Sigmoid colon (tissue), 7 donors: ENCODE results near the gene FAM76B. TPM values are rescaled to one million over a fixed set of nuclear protein-coding genes. Genes with fewer than 3 reads are reported as not detected.

Source experiments
- DNase-seq: peaks from one replicate; pipeline ENCODE4 v3.0.0-alpha.2; 2019
- H3K27ac ChIP-seq, 4 donors: fragments of 200-600 bp; sonication (generic); one replicate each; pipeline ENCODE4 v1.5.1; 2016 to 2019; ENCODE audit warnings: mild to moderate bottlenecking in 1 of 4
- H3K27me3 ChIP-seq, 3 donors: fragments of 200-600 bp; sonication (generic); one replicate each; pipeline ENCODE4 v1.5.1; 2019; ENCODE audit warnings: mild to moderate bottlenecking in 1 of 3
- H3K36me3 ChIP-seq, 4 donors: fragments of 200-600 bp; sonication (generic); one replicate each; pipeline ENCODE4 v1.5.1; 2016 to 2019
- H3K4me1 ChIP-seq, 4 donors: fragments of 200-600 bp; sonication (generic); one replicate each; pipeline ENCODE4 v1.5.1; 2017 to 2019
- H3K4me3 ChIP-seq, 4 donors: fragments of 200-600 bp; sonication (generic); one replicate each; pipeline ENCODE4 v1.5.1; 2017 to 2019; ENCODE audit warnings: mild to moderate bottlenecking in 2 of 4, moderate library complexity in 1 of 4
- H3K9me3 ChIP-seq, 4 donors: fragments of 200-600 bp in 3 of 4; sonication (generic) in 3 of 4; one replicate each; pipeline versions ENCODE4 v1.5.1 to v1.6.1; 2013 to 2019
- EP300 ChIP-seq, 4 donors: sonication (generic); formaldehyde crosslinking; IDR thresholded peaks; one replicate each; pipeline ENCODE4 v1.6.1; 2017; ENCODE audit warnings: antibody characterized with exemption in 4 of 4
- POLR2A ChIP-seq, 2 donors: fragments of 450-650 bp; IDR thresholded peaks; one replicate each; pipeline ENCODE4 v1.6.1; 2016; ENCODE audit warnings: antibody characterized with exemption in 2 of 2, mild to moderate bottlenecking in 2 of 2, moderate library complexity in 2 of 2
- POLR2AphosphoS5 ChIP-seq, 4 donors: sonication (generic); formaldehyde crosslinking; IDR thresholded peaks; one replicate each; pipeline ENCODE4 v1.6.1; 2017; ENCODE audit warnings: antibody characterized with exemption in 4 of 4
- WGBS, 2 donors: extraction: QIAGEN DNeasy Blood & Tissue Kit; methylation state at CpG; one replicate each; pipeline ENCODE4 v1.1.7; 2013; 5-methylcytosine and 5-hydroxymethylcytosine counted together
- intact Hi-C: fragments of 100-400 bp; cut with DNase I; formaldehyde crosslinking; loops from one replicate; pipeline ENCODE4 v1.15.1; 2023
- polyA plus RNA-seq, 3 donors: library from polyadenylated mRNA; stranded (reverse); fragments of 200-250 nt; gene quantifications; one replicate each; pipeline ENCODE4 v1.2.3, GENCODE V29; 2013
- total RNA-seq, 4 donors: library from RNA; depleted of rRNA; stranded (reverse); fragments of >200 nt; gene quantifications; one replicate each; pipeline ENCODE4 v1.1.0, GENCODE V29; 2016
- TF ChIP-seq, protein P1 (sequence below), 4 experiments: fragments of 450-650 bp in 3 of 4; fragments of 200-600 bp in 1 of 4; IDR thresholded peaks; one replicate each; pipeline ENCODE4 v1.5.1; 2016 to 2019; ENCODE audit warnings: antibody characterized with exemption in 4 of 4, mild to moderate bottlenecking in 3 of 4, moderate library complexity in 2 of 4
- donor health status: healthy with polysubstance abuse.
- donor health status: Bipolar disorder and iron deficiency.
- donor health status: healthy.

Gene FAM76B
- total and polyA plus RNA-seq, 7 donors = 3.9 to 33.0 (median 19.3) TPM

DNA sequence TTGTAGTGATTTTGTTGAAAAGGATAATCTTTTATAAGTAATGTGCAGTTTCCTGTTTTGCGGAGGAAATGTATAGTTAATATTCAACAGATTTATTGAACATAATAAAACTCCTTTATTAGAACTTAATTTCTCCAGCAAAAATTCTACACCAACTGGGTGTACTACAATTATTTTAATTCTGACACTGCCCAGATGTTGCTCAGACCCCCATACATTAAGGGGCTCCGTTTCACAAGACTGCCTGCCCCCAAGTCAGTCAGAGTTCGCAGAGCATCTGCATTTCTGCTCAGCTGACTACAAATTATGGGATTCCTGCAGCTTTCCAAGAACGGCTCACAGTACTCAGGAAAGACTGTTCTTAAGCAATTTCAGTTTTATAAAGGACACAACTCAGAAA, 6.9 kb upstream of the FAM76B start:
- H3K4me1 ChIP-seq = peaks cover 0 to 11% (median 9%) of the 10 kb centered on the region in 4 donors
- peaks cover 0 to 24% (median 0%) of the 10 kb centered on the region in 4 donors for H3K36me3 ChIP-seq
- DNase-seq = no peak
- WGBS, 2 donors = 85 to 88% methylated on average over 4 of the region's 4 CpGs
- H3K27me3 ChIP-seq = no peaks in the 10 kb centered on the region
- intact Hi-C loops = no loop called here
- no peak overlapping the region for H3K27ac ChIP-seq
- TF ChIP-seq, protein P1, sequence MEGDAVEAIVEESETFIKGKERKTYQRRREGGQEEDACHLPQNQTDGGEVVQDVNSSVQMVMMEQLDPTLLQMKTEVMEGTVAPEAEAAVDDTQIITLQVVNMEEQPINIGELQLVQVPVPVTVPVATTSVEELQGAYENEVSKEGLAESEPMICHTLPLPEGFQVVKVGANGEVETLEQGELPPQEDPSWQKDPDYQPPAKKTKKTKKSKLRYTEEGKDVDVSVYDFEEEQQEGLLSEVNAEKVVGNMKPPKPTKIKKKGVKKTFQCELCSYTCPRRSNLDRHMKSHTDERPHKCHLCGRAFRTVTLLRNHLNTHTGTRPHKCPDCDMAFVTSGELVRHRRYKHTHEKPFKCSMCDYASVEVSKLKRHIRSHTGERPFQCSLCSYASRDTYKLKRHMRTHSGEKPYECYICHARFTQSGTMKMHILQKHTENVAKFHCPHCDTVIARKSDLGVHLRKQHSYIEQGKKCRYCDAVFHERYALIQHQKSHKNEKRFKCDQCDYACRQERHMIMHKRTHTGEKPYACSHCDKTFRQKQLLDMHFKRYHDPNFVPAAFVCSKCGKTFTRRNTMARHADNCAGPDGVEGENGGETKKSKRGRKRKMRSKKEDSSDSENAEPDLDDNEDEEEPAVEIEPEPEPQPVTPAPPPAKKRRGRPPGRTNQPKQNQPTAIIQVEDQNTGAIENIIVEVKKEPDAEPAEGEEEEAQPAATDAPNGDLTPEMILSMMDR (IDR thresholded peaks at IDR 0.05) = no peak
- no peak for TF ChIP-seq POLR2A (IDR thresholded peaks at IDR 0.05)
- no peak for TF ChIP-seq POLR2AphosphoS5 (IDR thresholded peaks at IDR 0.05)
- no peak for TF ChIP-seq EP300 (IDR thresholded peaks at IDR 0.05)
- no peaks in the 10 kb centered on the region for H3K9me3 ChIP-seq
- no peak overlapping the region for H3K4me3 ChIP-seq

DNA sequence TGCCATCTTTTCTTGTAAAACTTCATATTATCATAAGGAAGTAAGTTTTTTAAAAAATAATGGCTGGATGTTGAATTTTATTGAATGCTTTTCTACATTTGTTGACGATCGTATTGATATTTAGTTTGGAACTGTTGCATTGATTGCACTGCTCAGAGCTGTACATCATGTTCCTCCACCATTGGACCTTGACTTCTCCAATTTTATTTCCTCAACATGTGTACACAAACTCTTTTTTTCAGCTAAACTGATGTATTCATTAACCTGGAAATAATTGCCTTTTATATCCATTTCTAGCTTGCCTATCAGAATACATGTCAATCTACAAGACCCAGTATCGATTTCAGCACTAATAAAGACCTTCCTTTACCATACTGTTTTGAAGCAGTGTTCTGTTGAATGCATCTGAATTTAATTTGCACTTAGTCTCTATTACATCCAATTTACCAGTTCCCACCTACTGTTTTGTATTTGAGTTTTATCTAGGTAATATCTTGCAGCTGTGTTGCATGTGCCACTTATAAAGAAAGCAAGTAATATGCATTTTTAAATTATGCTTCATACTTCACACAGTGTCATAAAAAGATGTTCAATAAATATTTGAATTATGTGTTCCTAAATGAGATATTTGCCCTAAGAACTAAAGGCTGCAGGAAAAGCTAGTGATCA, 6.2 kb upstream of the FAM76B start:
- H3K9me3 ChIP-seq = no peaks in the 10 kb centered on the region
- H3K4me1 ChIP-seq = peaks cover 0 to 17% (median 14%) of the 10 kb centered on the region in 4 donors
- intact Hi-C loops = no loop called here
- peaks cover 0 to 18% (median 0%) of the 10 kb centered on the region in 4 donors for H3K36me3 ChIP-seq
- TF ChIP-seq POLR2AphosphoS5 (IDR thresholded peaks at IDR 0.05) = no peak
- TF ChIP-seq POLR2A (IDR thresholded peaks at IDR 0.05) = no peak
- TF ChIP-seq, protein P1 (IDR thresholded peaks at IDR 0.05) = no peak
- TF ChIP-seq EP300 (IDR thresholded peaks at IDR 0.05) = no peak
- DNase-seq = no peak
- H3K4me3 ChIP-seq = no peak overlapping the region
- WGBS, 2 donors = 20 to 77% methylated on average over 3 of the region's 3 CpGs
- H3K27ac ChIP-seq = no peak overlapping the region
- H3K27me3 ChIP-seq = no peaks in the 10 kb centered on the region

DNA sequence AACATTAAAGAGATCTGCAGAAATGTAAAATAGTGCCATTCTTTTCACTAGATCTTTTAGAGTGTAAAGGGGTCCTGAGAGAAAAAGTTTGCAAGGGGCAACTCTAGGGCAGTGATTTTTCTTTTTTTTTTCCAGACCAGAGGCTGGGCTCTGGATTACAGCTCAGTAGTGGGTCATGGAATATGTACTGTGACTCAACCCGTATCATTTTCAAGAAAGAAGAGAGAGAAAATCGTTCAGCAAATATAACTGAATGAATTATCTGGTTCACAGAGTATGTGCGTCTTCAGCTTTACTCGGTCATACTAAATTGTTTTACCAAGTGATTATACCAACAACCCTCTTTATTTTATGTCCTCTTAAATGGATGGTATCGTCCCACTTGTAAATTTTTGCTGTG, 4.5 kb upstream of the FAM76B start:
- 92 to 93% methylated on average over 5 of the region's 5 CpGs for WGBS, 2 donors

GRCh38 chr11:95793116-95793515, 3.5 kb upstream of the FAM76B start:
- H3K9me3 ChIP-seq = no peaks in the 10 kb centered on the region
- peaks cover 0 to 26% (median 20%) of the 10 kb centered on the region in 4 donors for H3K4me1 ChIP-seq
- TF ChIP-seq POLR2AphosphoS5 (IDR thresholded peaks at IDR 0.05) = no peak
- TF ChIP-seq POLR2A (IDR thresholded peaks at IDR 0.05) = no peak
- TF ChIP-seq, protein P1 (IDR thresholded peaks at IDR 0.05) = no peak
- TF ChIP-seq EP300 (IDR thresholded peaks at IDR 0.05) = no peak
- WGBS, 2 donors = 93 to 96% methylated on average over 4 of the region's 4 CpGs
- no peak overlapping the region for H3K27ac ChIP-seq
- no peak for DNase-seq
- H3K36me3 ChIP-seq = no peaks in the 10 kb centered on the region
- intact Hi-C loops = loop anchor here (5.0 kb wide), 1 partner anchor 599 kb away; the partner anchor contains the start of gene JRKL
- no peak overlapping the region for H3K4me3 ChIP-seq
- no peaks in the 10 kb centered on the region for H3K27me3 ChIP-seq

More for the DNA sequence above, 4.5 kb upstream of the FAM76B start:
- H3K9me3 ChIP-seq = no peaks in the 10 kb centered on the region
- peaks cover 0 to 17% (median 14%) of the 10 kb centered on the region in 4 donors for H3K4me1 ChIP-seq
- DNase-seq = no peak
- intact Hi-C loops = loop anchor here (5.0 kb wide), 1 partner anchor 598 kb away; the partner anchor contains the start of gene JRKL
- peaks cover 0 to under 1% (median 0%) of the 10 kb centered on the region in 4 donors for H3K36me3 ChIP-seq
- H3K27me3 ChIP-seq = no peaks in the 10 kb centered on the region
- no peak overlapping the region for H3K4me3 ChIP-seq
- TF ChIP-seq, protein P1 (IDR thresholded peaks at IDR 0.05) = no peak
- TF ChIP-seq POLR2A (IDR thresholded peaks at IDR 0.05) = no peak
- TF ChIP-seq POLR2AphosphoS5 (IDR thresholded peaks at IDR 0.05) = no peak
- TF ChIP-seq EP300 (IDR thresholded peaks at IDR 0.05) = no peak
- H3K27ac ChIP-seq = no peak overlapping the region
